Measurements from ENCODE around the gene ENDOD1.
A peak's percentile ranks its signal among the peaks of the same experiment; 100 is the strongest.

The ENDOD1 gene

GRCh38 chr11:95144313-95145235 lies 54.9 kb downstream of the ENDOD1 start:
- DNase-seq: peak; percentile 68

- DNase-seq: peak; percentile 69
Observed at GRCh38 chr11:95145430-95146060, 55.9 kb downstream of the ENDOD1 start.

- peak; percentile 95 for DNase-seq
Observed at GRCh38 chr11:95147364-95147905, 57.8 kb downstream of the ENDOD1 start.

GRCh38 chr11:95148406-95148805 lies 58.8 kb downstream of the ENDOD1 start:
- DNase-seq: no peak

DNA sequence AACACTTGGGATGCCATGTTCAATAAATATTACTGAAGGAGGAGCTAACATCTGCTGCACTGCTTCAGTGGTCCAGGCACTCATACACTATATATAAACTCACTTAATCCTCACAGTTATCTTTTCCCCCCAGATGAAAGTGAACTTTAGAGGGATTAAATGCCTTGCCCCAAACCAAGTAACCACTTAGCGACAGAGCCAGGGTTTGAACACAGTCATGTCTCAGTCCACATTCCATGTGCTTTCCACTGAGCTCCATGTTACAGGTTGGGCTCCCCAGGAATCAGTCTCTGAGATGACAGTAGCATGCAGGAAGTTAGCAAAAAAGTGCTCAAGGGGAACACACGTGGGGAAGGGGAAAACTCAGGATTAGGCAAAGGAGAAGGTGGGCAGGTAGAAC lies 59.3 kb downstream of the ENDOD1 start:
- DNase-seq: peak; percentile 38

DNA sequence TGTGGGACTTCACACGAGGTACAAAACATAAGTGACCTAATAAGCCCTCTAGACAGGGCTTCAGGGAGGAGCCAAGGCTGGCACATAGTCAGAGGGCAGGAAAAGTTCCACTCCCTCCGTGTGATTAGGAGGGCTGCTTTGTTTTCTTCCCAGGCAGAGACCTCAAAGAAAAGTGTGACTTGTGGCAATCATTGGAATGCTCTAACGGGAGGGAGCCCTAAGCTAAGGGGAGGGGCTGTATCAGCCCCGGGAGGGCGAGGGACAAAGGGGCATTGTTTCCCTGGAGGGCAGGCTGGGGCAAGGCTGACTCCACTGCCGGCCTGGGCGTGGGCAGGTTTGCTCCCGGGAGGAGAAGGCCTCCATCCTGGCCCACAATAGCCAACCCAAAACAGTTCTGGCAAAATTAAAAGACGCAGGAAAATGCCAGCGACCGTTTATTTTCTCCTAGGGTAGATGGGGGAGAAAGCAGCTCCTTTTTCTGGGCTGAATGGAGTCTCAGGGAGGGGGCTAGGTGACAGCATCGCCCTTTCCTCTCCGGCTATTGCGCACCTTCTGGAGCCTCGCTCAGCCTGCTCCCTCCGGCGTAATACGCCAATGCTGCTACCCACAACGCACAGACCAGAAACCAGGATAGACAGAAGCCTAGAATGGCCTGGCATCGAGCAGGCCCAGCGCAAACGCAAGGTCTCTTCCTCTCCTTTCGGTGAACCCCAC lies 60.2 kb downstream of the ENDOD1 start:
- DNase-seq: peak; percentile 65

DNA sequence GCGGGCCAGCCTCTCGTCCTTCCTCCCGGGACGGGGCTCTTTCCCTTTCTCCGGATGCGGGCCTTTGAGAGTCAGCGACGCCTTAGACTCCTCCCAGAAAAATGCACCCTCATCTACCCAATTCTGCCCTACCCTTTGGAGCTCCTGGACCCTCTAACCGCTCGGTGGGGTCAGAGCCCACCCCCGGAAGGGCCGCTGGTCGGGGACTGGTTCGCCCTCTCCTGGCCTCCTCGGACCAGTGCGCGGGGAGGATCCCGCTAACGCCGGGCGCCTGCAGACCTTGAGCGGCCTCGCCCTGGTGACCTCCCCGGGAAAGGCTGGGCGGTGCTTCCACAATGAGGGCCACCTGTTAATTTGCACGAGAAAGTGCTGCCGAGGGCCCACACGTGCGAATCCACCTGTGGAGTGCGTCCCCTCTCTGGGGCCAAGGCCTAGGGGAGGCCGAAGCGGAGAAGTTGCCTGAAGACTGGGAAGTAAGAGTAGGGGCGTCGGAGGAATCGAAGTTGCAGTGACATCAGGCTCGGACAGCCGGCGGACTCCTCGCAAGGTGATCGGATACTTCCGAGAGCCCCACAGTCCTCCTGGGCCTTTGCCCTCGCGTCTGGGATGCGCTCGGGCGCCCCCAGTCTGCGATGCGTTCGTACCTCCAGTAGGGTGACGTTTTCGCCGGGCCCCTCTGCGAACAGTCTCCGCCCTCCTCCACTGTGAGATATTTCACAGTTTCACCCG lies 61.5 kb downstream of the ENDOD1 start:
- peak; percentile 98 for DNase-seq

DNA sequence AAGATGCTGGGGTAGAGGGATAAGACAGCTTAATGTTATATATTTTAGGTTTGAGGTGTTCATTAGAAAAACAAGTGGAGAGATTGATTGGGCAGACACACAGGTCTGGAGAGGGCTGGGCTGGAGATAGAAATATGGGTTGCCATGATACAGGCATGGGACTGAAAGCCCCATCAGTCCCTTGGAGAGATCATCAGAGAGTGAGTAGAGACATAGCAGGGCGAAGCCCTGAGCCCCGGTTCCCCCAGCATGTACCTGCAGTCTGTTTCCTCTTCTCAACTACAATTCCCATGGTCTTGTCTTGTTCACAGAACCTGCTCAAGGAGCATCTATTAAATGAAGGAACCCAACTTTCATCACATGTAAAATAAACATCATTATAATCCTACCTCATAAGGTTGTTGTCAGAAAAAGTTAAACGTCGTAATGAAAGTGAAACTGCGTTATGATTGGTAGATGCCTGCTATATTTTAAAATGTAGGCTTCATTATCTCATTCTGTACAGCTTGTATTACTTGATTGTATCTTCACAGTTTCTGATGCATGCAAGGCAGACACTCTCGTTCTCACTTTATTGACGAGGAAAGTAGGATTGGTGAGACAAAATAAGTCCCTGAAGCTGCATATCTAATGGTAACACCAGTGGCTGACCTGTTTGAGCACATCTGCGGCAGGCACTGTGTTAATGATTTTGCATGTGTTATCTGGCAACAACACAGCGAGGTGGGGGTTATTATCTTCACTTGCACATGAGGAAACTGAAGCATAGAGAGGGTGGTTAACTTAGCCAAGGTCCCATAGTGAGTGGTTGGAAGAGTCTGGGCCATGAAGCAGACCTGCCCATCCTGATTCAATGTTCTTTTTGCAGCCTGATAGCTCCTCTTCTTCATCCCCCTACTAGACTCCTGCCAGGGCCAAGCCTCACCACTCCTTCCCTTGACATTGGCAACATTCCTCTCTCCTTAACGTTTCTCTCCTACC lies 63.5 kb downstream of the ENDOD1 start:
- DNase-seq: peak; percentile 96

GRCh38 chr11:95153857-95154246 lies 64.2 kb downstream of the ENDOD1 start:
- DNase-seq: peak; percentile 49

- peak; percentile 90 for DNase-seq
Observed at GRCh38 chr11:95154514-95154913, 64.9 kb downstream of the ENDOD1 start.

GRCh38 chr11:95155385-95155784 lies 65.7 kb downstream of the ENDOD1 start:
- DNase-seq: no peak

GRCh38 chr11:95156133-95156721 lies 66.6 kb downstream of the ENDOD1 start:
- DNase-seq: peak; percentile 22

DNA sequence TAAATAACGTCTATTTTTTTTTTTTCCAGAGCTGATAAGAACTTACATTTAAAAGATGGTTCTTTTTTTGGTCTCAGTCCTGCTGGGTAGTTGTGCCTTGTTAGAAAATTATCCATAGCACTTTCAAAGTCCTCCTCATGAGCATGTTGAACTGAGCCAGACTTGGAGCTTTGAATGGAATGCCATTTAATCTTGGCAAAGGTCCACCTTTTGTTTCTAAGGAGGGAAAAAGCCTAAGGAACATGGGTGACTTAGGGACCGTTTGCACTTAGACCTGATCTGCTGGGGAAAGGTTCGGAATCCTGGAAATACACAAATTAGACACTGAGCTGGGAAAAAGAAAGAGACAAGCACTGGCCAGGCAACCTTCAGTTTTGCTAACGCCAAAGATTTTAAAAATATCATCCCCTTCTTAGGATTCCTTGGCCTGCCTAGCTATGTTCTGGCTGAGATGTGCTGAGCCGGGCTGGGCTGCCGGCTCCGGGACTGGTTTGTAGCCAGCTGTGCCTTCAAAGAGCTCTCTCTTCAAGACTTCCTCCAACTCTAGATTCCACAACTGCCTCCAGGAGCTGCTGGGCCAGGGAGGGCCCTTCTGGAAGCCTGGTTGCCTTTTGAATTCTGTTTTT lies 67.4 kb downstream of the ENDOD1 start:
- DNase-seq: no peak

- no peak for DNase-seq
Observed at GRCh38 chr11:95157824-95158223, 68.2 kb downstream of the ENDOD1 start.

- no peak for DNase-seq
Observed at GRCh38 chr11:95161248-95161647, 71.6 kb downstream of the ENDOD1 start.

- DNase-seq: no peak
Observed at GRCh38 chr11:95163106-95163505, 73.5 kb downstream of the ENDOD1 start.

DNA sequence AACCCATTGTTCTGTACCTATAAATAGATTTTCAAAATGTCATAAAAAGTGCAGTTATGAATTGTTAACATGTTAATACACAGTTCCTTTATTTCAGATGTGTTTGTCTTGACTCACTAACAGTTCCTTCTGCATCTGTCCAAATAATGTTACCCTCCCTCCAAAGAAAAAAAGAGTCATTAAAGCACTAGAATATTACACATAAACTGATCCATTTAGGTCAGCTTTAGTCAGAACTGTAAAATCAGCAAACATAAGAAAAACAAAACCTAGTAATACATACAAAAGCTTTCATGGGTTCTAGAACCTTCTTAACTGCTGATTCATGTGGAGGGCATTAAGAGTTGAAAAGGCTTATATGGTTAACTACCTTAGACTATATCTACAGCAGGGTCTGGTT lies 76.0 kb downstream of the ENDOD1 start:
- DNase-seq: no peak

DNA sequence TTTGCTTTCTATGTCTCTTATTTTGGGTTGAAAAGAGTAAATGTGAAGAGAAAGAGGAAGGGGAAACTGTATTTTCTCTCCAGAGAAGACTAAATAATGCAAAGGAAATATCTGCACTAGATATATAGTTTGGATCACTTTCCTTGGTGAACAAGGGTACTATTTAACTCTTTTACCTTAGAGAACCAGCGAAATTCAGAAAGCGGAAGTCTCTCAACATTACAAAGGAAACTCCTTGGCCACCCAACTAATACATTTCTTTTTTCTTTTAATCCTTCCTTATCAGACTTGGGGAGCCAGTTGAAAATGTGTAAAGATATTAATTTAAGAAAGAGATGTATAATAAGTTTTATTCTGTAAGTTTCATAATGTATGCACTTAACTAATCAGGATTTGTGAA lies 77.1 kb downstream of the ENDOD1 start:
- DNase-seq: no peak

GRCh38 chr11:95170294-95170693 lies 80.6 kb downstream of the ENDOD1 start:
- no peak for DNase-seq

GRCh38 chr11:95175818-95176380 lies 86.3 kb downstream of the ENDOD1 start:
- DNase-seq: peak; percentile 45

All from hematopoietic multipotent progenitor cell treated with erythropoietin and hydrocortisone succinate and interleukin-3 and kit ligand, for 6 days (in vitro differentiated cells).